Keratinocyte (primary cell): Measurements from ENCODE around the gene HAP1.

ENCODE experiments used
- EZH2 ChIP-seq: IDR thresholded peaks from one replicate; pipeline ENCODE4 v1.6.1; 2012; ENCODE audit warnings: inconsistent platforms, mild to moderate bottlenecking, low read length, moderate library complexity
- TF ChIP-seq, protein P1 (sequence below), 3 experiments: IDR thresholded peaks in 1 of 3; conservative IDR thresholded peaks in 1 of 3; optimal IDR thresholded peaks in 1 of 3; 2 replicates in 2 of 3; 3 replicates in 1 of 3; pipeline versions ENCODE3 to v1.5.1; 2011; ENCODE audit warnings: low read length in 3 of 3, mild to moderate bottlenecking in 3 of 3, moderate library complexity in 2 of 3, control low read depth in 1 of 3, inconsistent platforms in 1 of 3; ENCODE audit not compliant: insufficient read depth in 2 of 3; ENCODE audit errors: extremely low read depth in 1 of 3

DNA sequence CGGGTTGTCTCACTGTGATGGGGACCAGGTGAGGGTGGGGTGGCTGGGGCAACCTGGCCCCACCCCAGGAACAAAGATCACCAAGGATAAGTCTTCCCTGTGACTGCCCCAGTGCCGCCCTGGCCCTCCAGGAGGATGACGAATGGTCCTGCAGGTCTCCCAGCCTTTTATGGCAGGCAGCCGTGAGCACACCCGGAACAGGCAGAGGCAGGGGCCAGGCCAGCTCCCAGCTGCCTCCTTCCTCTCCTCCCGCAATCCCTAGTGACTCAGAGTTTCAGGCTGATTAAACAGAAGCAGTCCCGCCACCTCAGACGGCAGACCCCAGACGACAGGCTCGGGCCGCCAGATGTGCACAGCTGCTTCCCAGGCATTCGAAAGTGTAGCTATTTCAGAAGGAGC lies 38.7 kb upstream of the HAP1 start:
- TF ChIP-seq, protein P1, sequence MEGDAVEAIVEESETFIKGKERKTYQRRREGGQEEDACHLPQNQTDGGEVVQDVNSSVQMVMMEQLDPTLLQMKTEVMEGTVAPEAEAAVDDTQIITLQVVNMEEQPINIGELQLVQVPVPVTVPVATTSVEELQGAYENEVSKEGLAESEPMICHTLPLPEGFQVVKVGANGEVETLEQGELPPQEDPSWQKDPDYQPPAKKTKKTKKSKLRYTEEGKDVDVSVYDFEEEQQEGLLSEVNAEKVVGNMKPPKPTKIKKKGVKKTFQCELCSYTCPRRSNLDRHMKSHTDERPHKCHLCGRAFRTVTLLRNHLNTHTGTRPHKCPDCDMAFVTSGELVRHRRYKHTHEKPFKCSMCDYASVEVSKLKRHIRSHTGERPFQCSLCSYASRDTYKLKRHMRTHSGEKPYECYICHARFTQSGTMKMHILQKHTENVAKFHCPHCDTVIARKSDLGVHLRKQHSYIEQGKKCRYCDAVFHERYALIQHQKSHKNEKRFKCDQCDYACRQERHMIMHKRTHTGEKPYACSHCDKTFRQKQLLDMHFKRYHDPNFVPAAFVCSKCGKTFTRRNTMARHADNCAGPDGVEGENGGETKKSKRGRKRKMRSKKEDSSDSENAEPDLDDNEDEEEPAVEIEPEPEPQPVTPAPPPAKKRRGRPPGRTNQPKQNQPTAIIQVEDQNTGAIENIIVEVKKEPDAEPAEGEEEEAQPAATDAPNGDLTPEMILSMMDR (optimal IDR thresholded peaks at IDR 0.05 in 1 of 3, IDR thresholded peaks at IDR 0.05 in 1 of 3, conservative IDR thresholded peaks at IDR 0.05 in 1 of 3; ENCODE audit: extremely low read depth in 1 of 3, insufficient read depth in 2 of 3, low read length in 3 of 3), result no peak
- TF ChIP-seq EZH2, result no peak
